Mesenteric fat pad (tissue), 1 donor: Measurements from ENCODE around the gene CTNNA1. TPM values are rescaled to one million over a fixed set of nuclear protein-coding genes. Genes with fewer than 3 reads are reported as not detected.
"Not testable (repeated sequence)": the region's sequence is repeated elsewhere in the genome, so short reads cannot be mapped to it uniquely, and the experiment has no call there.

Experiments used
- DNase-seq: peaks from one replicate; pipeline ENCODE4 v3.0.0-alpha.2; 2020; ENCODE audit warnings: low spot score
- long read RNA-seq: library from polyadenylated mRNA; unstranded; transcript quantifications from one replicate; pipeline ENCODE4 v2.0.0, GENCODE V29; 2020
- total RNA-seq: library from RNA; stranded (reverse); fragmentation: NEBNext Ultra II Directional; extraction: Animal tissue kit (Norgen Biotek cat#: 25700); gene quantifications from one replicate; pipeline ENCODE4 v1.2.1, GENCODE V29; 2021
- donor health status: DM: yes; HTN: yes; CAD: no.

CTNNA1 gene, protein sequence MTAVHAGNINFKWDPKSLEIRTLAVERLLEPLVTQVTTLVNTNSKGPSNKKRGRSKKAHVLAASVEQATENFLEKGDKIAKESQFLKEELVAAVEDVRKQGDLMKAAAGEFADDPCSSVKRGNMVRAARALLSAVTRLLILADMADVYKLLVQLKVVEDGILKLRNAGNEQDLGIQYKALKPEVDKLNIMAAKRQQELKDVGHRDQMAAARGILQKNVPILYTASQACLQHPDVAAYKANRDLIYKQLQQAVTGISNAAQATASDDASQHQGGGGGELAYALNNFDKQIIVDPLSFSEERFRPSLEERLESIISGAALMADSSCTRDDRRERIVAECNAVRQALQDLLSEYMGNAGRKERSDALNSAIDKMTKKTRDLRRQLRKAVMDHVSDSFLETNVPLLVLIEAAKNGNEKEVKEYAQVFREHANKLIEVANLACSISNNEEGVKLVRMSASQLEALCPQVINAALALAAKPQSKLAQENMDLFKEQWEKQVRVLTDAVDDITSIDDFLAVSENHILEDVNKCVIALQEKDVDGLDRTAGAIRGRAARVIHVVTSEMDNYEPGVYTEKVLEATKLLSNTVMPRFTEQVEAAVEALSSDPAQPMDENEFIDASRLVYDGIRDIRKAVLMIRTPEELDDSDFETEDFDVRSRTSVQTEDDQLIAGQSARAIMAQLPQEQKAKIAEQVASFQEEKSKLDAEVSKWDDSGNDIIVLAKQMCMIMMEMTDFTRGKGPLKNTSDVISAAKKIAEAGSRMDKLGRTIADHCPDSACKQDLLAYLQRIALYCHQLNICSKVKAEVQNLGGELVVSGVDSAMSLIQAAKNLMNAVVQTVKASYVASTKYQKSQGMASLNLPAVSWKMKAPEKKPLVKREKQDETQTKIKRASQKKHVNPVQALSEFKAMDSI
- 355 TPM for total RNA-seq
- long read RNA-seq, transcript CTNNA1-201 (18 exons, 3,756 nt), result major isoform, 277 of 474 reads
- long read RNA-seq, transcript CTNNA1-230 (17 exons, 2,741 nt), result minor isoform, 15 of 474 reads
- long read RNA-seq, transcript CTNNA1-236 (2 exons, 2,044 nt), result minor isoform, 6 of 474 reads
- long read RNA-seq, partial matches to known transcripts, result 145 of 474 reads
- long read RNA-seq, other reads (novel, unspliced or antisense), result 29 of 474 reads

- DNase-seq, result peak; percentile 94
Measured at GRCh38 chr5:138752951-138753793, at the start of gene CTNNA1. Gene CTNNA1, plus strand, starts transcription at chr5:138753425. Its CDS starts 28,500 bp downstream, at chr5:138781925.

DNA sequence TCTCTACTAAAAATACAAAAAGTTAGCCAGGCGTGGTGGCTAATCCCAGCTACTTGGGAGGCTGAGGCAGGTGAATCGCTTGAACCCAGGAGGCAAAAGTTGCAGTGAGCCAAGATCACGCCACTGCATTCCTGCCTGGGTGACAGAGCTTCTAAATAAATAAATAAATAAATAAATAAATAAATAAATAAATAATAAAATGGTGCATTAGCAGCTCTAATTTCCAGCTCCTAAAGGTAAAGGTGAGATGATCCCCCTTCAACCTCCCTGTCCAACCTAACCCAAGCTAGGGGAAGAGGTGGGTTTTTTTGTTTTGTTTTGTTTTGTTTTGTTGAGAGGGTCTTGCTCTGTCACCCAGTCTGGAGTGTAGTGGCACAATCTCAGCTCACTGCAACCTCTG is 49.4 kb upstream of the CTNNA1 start:
- DNase-seq, result not testable (repeated sequence)

- DNase-seq, result no peak
Measured at GRCh38 chr5:138705007-138705406, 48.2 kb upstream of the CTNNA1 start.

- peak; percentile 60 for DNase-seq
Measured at GRCh38 chr5:138705567-138705966, 47.7 kb upstream of the CTNNA1 start.

GRCh38 chr5:138706655-138707480 is 46.4 kb upstream of the CTNNA1 start:
- DNase-seq, result no peak

DNA sequence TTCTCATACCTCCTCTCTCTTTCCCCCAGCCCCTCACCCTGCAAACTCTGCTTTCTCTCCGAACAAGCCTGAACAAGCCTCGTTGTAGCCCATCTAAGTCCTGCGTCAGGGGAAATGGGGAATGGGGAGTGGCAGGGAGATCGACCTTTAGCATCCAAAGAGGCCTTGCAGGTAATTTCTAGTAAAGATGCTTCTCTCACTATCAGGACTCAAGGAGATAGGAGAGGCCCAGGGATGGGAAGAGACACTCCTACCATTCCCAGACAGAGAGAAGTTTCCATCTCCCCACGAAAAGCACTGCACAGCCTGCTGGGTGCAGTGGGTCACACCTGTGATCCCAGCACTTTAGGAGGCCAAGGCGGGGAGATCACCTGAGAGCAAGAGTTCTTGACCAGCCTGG is 44.4 kb upstream of the CTNNA1 start:
- DNase-seq, result no peak

GRCh38 chr5:138709202-138709601 is 44.0 kb upstream of the CTNNA1 start:
- DNase-seq, result no peak

DNA sequence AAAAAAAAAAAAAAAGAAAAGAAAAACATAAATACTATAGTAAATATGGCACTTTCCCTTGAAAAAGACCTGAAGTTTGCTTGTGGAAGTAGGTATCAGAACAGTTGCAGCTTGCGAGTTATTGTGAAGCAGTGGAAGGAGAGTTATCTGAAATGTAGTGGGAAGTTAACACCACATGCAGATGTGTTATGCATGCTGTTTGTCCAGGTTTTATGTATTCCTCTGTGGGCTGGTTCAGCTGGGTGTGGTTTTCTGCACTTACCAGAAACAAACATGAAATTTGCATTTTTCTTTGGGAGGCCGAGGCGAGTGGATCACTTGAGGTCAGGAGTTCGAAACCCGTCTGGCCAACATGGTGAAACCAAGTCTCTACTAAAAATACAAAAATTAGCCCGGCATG is 42.1 kb upstream of the CTNNA1 start:
- DNase-seq, result no peak

DNA sequence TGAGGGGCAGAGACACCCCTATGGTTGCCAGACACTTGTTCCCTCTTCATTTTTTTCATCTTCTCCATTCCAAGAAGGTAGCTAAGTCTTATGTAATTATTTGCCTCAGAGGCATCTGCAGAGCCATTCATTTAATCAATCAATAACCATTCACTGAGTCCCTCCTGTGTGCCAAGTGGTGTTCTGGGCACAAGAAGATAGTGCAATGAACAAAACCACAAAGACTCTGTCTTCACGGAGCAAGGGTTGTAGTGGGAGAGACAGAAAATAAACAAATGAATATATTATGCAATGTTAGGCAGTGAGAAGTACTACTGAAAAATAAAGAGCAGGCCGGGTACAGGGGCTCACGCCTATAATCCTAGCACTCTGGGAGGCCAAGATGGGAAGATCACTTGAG is 41.4 kb upstream of the CTNNA1 start:
- DNase-seq, result no peak

DNA sequence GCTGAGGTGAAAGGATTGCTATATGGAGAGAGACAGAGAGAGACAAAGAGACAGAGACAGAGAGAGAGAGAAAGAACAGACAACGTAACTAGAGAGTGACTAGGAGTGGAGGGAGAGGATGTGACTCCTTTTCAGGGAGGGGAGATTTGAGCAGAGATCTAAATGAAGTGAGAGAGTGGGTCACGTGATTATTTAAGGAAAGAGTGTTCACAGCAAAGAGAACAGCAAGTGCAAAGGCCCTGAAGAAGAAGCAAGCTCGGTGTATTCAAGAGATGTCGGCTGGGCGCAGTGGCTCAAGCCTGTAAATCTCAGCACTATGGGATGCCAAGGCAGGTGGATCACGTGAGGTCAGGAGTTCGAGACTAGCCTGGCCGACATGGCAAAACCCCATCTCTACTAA is 40.9 kb upstream of the CTNNA1 start:
- DNase-seq, result no peak

DNA sequence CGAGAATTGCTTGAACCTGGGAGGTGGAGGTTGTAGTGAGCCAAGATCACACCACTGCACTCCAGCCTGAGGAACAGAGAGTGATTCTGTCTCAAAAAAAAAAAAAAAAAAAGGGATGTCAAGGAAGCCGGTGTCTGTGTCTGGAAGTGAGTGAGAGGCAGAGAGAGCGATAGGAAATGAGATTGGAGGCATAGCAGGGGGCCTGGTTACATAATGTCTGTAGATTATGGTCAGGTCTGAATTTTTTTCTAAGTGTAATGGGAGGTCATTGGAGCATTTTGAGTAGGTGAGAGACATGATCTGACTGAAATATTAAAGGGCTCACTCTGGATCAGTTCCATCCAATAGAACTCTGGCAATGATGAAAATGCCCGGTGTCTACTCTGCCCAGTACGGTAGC is 40.4 kb upstream of the CTNNA1 start:
- no peak for DNase-seq

DNA sequence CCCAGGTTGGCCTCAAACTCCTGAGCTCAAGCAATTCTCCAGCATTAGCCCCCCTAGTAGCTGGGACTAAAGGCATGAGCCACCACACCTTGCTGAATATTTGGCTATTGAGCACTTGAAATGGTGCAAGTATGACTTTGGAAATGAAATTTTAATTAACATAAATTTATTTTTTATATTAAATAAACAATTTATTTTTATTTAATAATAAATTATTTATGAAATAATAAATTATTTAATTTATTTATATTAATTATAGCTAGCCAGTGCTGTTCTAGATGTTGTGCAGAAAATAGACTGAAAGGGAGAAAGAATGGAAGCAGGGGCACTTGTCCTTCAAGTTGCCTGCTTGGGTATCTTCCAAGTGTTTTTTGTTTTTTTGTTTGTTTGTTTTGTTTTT is 40.0 kb upstream of the CTNNA1 start:
- no peak for DNase-seq

DNA sequence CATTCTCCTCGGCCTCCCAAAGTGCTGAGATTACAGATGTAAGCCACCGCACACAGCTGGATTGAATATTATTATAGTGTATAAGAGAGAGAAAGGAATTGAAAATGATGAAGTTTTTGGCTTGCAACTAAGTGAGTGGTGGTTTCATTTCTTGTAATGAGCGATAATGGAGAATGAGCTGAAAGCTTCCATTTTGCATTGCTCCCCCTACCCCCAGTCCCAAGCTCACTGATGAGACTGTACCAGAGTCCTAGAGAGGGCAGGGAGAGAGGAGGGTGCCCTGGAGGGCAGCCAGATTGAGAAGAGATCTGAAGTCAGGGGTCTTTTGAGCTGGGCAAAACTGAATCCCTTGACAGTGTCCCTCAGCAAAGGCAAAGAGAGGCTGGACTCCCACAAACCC is 38.5 kb upstream of the CTNNA1 start:
- DNase-seq, result no peak

DNA sequence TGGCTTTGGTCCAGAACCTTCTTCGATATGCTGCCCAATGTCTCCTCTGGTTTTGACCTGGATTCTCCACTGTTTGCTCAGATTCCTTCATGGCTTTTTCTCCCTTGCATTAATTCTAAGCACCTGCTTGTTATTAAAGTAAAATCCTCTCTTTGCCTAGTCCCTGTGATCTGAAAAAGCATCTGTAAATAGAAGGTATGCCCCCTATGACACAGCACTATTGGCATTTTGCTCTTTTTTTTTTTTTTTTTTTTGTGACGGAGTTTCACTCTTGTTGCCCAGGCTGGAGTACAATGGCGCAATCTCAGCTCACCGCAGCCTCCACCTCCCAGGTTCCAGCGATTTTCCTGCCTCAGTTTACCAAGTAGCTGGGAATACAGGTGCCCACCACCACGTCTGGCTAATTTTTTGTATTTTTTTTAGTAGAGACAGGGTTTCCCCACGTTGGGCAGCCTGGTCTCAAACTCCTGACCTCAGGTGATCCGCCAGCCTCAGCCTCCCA is 37.2 kb upstream of the CTNNA1 start:
- DNase-seq, result not testable (repeated sequence)

GRCh38 chr5:138716456-138716924 is 36.7 kb upstream of the CTNNA1 start:
- no peak for DNase-seq

- no peak for DNase-seq
Measured at GRCh38 chr5:138717399-138717798, 35.8 kb upstream of the CTNNA1 start.

DNA sequence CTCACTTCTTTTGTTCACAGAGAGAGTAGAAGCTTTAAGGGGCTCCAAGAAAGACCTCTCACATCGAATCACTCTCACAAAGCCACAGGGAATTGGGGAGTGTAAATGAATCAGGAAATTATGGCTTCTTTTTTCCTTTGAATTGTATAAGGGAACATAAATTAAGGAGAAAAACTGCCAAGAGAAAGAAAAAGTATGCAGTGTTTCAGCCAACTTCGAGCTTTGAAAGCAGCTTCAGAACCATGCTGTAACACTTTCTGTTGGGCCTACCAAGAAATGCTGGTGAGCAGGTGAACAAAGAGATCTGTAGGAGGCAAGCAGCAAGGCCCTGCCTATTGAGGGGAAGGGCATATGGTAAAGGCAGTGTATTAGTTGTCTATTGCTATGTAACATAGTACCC is 33.4 kb upstream of the CTNNA1 start:
- DNase-seq, result no peak

DNA sequence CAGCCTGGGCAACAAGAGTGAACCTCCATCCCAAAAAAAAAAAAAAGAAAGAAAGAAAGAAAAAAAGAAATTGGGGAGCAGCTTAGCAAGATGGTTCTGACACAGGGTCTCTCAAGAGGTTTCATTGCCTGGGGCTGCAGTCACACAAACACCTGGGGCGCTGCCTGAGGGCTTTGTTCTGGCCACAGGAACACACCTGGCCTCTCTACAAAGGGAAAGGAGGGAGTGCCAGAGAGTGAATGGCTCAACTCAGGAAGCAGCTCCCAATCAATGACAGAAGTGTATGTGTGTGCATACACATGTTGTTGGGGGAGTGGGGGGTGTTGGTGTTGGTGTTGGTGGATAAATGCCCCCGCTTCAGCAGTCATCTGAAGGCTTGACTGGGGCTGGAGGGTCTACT is 32.4 kb upstream of the CTNNA1 start:
- DNase-seq, result no peak

DNA sequence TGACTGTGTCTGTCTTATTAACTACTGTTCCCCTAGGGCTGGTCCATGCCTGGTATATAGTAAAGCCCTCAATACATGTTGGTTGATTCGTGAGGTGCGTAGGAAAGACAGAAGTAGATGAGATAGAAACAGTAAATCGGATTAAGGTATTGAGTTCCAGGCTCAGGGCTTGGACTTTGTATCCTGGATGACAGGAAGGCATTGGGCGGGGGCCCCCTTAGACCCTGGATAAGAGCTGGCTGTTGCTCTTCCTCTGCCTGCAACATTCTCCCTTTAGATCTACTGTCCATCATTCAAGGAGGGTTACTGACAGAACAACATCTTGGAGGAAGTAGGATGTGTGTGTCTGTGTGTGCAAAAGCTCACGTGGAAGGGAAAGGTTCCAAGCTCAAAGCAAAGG is 31.2 kb upstream of the CTNNA1 start:
- no peak for DNase-seq
